Vagina (tissue), 2 donors: ENCODE data around the gene WDR4. TPM values are rescaled to one million over a fixed set of nuclear protein-coding genes. Genes with fewer than 3 reads are reported as not detected.

Experiments used
- DNase-seq, 2 donors: peaks; one replicate each; pipeline ENCODE4 v3.0.0-alpha.2; 2017; ENCODE audit errors: extremely low spot score in 2 of 2
- H3K27ac ChIP-seq: fragments of 200-600 bp; sonication (generic); one replicate; pipeline ENCODE4 v1.5.1; 2019
- H3K27me3 ChIP-seq: fragments of 200-600 bp; sonication (generic); one replicate; pipeline ENCODE4 v1.5.1; 2019
- H3K36me3 ChIP-seq, 2 donors: fragments of 200-600 bp; sonication (generic); one replicate each; pipeline ENCODE4 v1.5.1; 2017 to 2019
- H3K4me1 ChIP-seq: fragments of 200-600 bp; sonication (generic); one replicate; pipeline ENCODE4 v1.5.1; 2019
- H3K4me3 ChIP-seq, 2 donors: fragments of 200-600 bp; sonication (generic); 1 replicate in 1 of 2; 2 replicates in 1 of 2; pipeline ENCODE4 v1.5.1; 2016 to 2019
- H3K9me3 ChIP-seq: fragments of 200-600 bp; sonication (generic); one replicate; pipeline ENCODE4 v1.5.1; 2019
- POLR2A ChIP-seq, 2 donors: fragments of 450-650 bp; IDR thresholded peaks; one replicate each; pipeline ENCODE4 v1.6.1; 2017; ENCODE audit warnings: antibody characterized with exemption in 2 of 2, mild to moderate bottlenecking in 2 of 2, moderate library complexity in 2 of 2
- POLR2AphosphoS5 ChIP-seq, 2 donors: sonication (generic); formaldehyde crosslinking; IDR thresholded peaks; one replicate each; pipeline ENCODE4 v1.9.0; 2017; ENCODE audit warnings: antibody characterized with exemption in 2 of 2, mild to moderate bottlenecking in 2 of 2, low read depth in 1 of 2; ENCODE audit not compliant: insufficient read depth in 1 of 2
- intact Hi-C: fragments of 100-400 bp; cut with DNase I; formaldehyde crosslinking; loops from one replicate; pipeline ENCODE4 v1.15.1; 2023
- total RNA-seq: library from RNA; depleted of rRNA; stranded (reverse); fragments of >200 nt; gene quantifications from one replicate; pipeline ENCODE4 v1.2.3, GENCODE V29; 2016
- TF ChIP-seq, protein P1 (sequence below), 3 experiments: fragments of 450-650 bp in 2 of 3; fragments of 200-600 bp in 1 of 3; sonication (generic) in 1 of 3; IDR thresholded peaks; one replicate each; pipeline ENCODE4 v1.5.1; 2017 to 2019; ENCODE audit warnings: antibody characterized with exemption in 3 of 3, mild to moderate bottlenecking in 2 of 3, moderate library complexity in 2 of 3

WDR4 gene
- total RNA-seq, 1 donor from 2014 or later, result 23.8 TPM

DNA sequence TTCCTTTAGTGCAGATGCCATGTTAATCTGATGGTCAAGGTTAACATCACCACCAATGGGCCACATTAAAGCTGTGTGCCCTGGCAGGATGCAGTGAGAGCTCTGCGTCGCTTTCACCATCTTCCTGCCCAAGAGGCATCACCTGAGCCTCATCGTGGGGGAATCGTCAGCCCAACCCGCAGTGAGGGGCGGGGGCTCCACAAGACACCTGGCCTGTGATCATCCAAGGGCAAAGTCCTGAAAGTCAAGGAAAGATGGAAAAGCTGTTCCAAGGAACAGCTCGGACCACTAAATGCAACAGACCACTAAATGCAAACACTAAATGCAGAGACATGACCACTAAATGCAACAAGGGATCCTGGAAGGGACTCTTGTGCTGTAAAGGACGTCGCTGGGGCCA is 49.9 kb downstream of the WDR4 start:
- Histone ChIP-seq H3K36me3 (no peaks in the 10 kb centered on the region), H3K27me3 (no peaks in the 10 kb centered on the region), H3K9me3 (no peaks in the 10 kb centered on the region), H3K4me3 (no peak overlapping the region), H3K4me1 (no peaks in the 10 kb centered on the region), H3K27ac (no peak overlapping the region)
- TF ChIP-seq, protein P1, sequence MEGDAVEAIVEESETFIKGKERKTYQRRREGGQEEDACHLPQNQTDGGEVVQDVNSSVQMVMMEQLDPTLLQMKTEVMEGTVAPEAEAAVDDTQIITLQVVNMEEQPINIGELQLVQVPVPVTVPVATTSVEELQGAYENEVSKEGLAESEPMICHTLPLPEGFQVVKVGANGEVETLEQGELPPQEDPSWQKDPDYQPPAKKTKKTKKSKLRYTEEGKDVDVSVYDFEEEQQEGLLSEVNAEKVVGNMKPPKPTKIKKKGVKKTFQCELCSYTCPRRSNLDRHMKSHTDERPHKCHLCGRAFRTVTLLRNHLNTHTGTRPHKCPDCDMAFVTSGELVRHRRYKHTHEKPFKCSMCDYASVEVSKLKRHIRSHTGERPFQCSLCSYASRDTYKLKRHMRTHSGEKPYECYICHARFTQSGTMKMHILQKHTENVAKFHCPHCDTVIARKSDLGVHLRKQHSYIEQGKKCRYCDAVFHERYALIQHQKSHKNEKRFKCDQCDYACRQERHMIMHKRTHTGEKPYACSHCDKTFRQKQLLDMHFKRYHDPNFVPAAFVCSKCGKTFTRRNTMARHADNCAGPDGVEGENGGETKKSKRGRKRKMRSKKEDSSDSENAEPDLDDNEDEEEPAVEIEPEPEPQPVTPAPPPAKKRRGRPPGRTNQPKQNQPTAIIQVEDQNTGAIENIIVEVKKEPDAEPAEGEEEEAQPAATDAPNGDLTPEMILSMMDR (IDR thresholded peaks at IDR 0.05), result no peak
- TF ChIP-seq POLR2A (IDR thresholded peaks at IDR 0.05), result no peak
- no peak for TF ChIP-seq POLR2AphosphoS5 (IDR thresholded peaks at IDR 0.05; ENCODE audit: insufficient read depth in 1 of 2, low read depth in 1 of 2)
- intact Hi-C loops, result no loop called here
- peak; percentile 37 to 55 for DNase-seq

DNA sequence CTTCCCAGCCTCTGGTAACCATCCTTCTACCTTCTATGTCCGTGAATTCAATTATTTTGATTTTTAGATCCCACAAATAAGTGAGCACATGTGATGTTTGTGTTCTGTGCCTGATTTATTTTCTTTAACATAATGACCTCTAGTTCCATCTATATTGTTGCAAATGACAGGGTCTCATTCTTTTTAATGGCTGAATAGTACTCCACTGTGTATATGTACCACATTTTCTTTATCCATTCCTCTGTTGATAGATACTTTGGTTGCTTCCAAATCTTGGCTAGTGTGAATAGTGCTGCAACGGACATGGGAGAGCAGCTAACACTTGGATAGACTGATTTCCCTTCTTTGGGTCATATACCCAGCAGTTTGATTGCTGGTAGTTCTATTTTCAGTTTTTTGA is 51.8 kb downstream of the WDR4 start:
- intact Hi-C loops, result no loop called here
- Histone ChIP-seq H3K4me1 (no peaks in the 10 kb centered on the region), H3K27ac (no peak overlapping the region), H3K9me3 (no peaks in the 10 kb centered on the region), H3K4me3 (no peak overlapping the region), H3K27me3 (no peaks in the 10 kb centered on the region), H3K36me3 (no peaks in the 10 kb centered on the region)
- no peak for DNase-seq
- TF ChIP-seq POLR2AphosphoS5 (IDR thresholded peaks at IDR 0.05; ENCODE audit: insufficient read depth in 1 of 2, low read depth in 1 of 2), result no peak

DNA sequence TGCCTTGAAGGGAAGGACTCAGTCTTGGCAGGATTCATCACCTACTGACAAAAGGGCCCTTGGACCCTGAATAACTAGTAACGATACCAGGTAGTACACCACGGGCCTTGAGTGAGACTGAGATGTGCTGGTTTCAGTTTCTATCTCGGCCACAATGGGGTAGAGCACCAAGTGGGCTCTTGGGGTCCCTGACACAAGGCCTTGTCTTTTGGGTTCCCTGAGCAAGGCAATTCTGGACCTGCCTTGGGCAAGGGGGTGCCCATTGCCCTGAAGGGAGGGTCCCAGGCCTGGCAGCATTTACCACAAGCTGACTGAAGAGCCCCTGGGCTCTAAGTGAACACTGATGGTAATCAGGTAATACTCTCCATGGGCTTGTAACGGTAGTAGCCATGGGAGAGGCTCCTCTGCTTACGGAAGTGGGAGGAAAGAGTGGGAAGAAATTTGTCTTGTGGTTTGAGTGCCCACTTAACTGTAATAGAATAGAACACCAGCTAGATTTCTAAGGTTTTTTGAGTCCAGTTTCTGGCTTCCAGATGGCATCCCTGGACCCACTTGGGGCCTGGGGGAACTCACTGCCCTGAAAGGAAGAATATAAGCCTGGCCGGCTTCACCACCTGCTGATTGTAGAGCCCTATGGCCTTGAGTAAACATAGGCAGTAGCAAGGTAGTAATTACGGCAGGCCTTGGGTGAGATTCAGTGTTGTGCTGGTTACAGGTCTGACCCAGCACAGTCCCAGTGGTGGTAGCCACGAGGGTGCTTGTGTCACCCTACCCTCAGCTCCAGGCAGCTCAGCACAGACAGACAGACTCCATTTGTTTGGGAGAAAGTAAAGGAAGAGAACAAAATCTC is 58.5 kb downstream of the WDR4 start:
- Histone ChIP-seq H3K4me1 (no peaks in the 10 kb centered on the region), H3K4me3 (no peak overlapping the region), H3K27ac (no peak overlapping the region), H3K27me3 (no peaks in the 10 kb centered on the region), H3K36me3 (no peaks in the 10 kb centered on the region), H3K9me3 (no peaks in the 10 kb centered on the region)
- intact Hi-C loops, result no loop called here
- no peak for DNase-seq
- TF ChIP-seq POLR2AphosphoS5 (IDR thresholded peaks at IDR 0.05; ENCODE audit: insufficient read depth in 1 of 2, low read depth in 1 of 2) (no peak), POLR2A (IDR thresholded peaks at IDR 0.05) (no peak)
- TF ChIP-seq, protein P1 (IDR thresholded peaks at IDR 0.05), result no peak

DNA sequence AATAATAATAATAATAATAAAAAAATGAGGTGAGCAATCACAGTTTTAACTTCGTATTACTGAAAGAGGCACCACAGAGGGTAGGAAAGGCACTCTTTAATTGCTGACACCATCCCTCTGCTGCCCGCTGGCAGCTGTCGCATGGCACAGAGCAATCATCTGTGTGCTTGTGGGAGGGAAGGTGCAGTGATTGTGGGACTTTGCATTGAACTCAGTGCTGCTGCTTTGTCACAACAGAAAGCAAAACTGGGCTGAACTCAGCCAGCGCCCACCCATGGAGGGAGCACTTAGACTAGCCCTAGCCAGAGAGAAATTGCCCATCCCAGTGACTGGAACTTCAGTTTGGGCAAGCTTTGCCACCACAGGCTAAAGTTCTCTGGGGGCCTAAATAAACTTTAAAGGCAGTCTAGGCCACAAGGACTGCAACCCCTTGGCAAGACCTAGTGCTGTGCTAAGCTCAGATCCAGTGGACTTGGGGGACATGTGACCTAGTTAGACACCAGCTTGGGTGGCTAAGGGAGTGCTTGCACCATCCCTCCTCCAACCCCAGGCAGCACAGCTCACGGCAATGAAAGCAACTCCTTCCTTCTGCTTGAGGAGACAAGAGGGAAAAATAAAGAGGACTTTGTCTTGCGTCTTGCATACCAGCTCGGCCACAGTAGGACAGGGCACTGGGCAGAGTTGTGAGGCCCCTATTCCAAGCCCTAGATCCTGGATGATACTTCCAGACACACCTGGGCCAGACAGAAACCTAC is 59.3 kb downstream of the WDR4 start:
- Histone ChIP-seq H3K36me3 (no peaks in the 10 kb centered on the region), H3K4me1 (no peaks in the 10 kb centered on the region), H3K4me3 (no peak overlapping the region), H3K27ac (no peak overlapping the region), H3K9me3 (no peaks in the 10 kb centered on the region), H3K27me3 (no peaks in the 10 kb centered on the region)
- DNase-seq, result no peak
- TF ChIP-seq, protein P1 (IDR thresholded peaks at IDR 0.05), result no peak
- TF ChIP-seq POLR2AphosphoS5 (IDR thresholded peaks at IDR 0.05; ENCODE audit: insufficient read depth in 1 of 2, low read depth in 1 of 2), result no peak
- no peak for TF ChIP-seq POLR2A (IDR thresholded peaks at IDR 0.05)
- intact Hi-C loops, result loop anchor here (2.0 to 5.0 kb wide), 2 partner anchors 168 to 225 kb away; partner anchors contain the start of gene PDE9A

DNA sequence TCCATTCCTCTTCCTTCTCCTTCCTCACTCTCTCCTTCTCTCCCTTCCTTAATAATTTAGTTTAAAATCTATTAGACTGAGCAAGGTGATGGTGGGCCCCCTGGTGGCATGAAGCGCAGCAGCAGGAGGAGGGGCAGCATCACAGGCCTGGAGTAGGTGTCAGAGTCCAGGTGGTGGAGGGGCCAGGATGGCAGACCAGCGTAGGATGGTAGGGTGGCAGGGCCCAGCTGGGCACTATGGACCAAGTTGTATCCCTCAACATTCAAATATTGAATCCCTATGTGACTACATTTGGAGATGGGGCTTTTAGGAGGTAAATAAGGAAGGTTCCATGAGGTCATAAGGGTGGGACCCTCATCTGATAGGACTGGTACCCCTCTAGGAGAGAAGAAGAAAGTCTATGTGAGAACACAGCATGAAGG is 61.0 kb downstream of the WDR4 start:
- Histone ChIP-seq H3K4me3 (no peak overlapping the region), H3K4me1 (no peaks in the 10 kb centered on the region), H3K9me3 (no peaks in the 10 kb centered on the region), H3K27me3 (no peaks in the 10 kb centered on the region), H3K36me3 (no peaks in the 10 kb centered on the region), H3K27ac (no peak overlapping the region)
- intact Hi-C loops, result loop anchor here (2.0 to 5.0 kb wide), 2 partner anchors 166 to 224 kb away; partner anchors contain the start of gene PDE9A
- peak in 1 of 2 donors; percentile 79 for DNase-seq
- TF ChIP-seq POLR2AphosphoS5 (IDR thresholded peaks at IDR 0.05; ENCODE audit: insufficient read depth in 1 of 2, low read depth in 1 of 2) (peak in 1 of 2 donors; percentile 30), POLR2A (IDR thresholded peaks at IDR 0.05) (no peak)
- TF ChIP-seq, protein P1 (IDR thresholded peaks at IDR 0.05), result peak; percentile 51 to 82 (median 73)
